HL-60 (cell line): ENCODE results near the gene B4GALT1.
"Not testable (repeated sequence)": the region's sequence is repeated elsewhere in the genome, so short reads cannot be mapped to it uniquely, and the experiment has no call there.

Experiments used
- DNase-seq, 2 experiments: peaks; one replicate each; pipeline ENCODE4 v3.0.0-alpha.2; 2010 to 2020; ENCODE audit warnings: low read depth in 1 of 2, low spot score in 1 of 2
- H3K27ac ChIP-seq: fragments of 250-450 bp; sonication (Bioruptor Pico); replicated peaks from 2 replicates; pipeline ENCODE4 v1.5.1; 2020; ENCODE audit warnings: mild to moderate bottlenecking, moderate library complexity
- H3K27me3 ChIP-seq: fragments of 250-450 bp; sonication (Bioruptor Pico); 2 replicates; pipeline ENCODE4 v1.5.1; 2021; ENCODE audit warnings: mild to moderate bottlenecking, moderate library complexity; ENCODE audit not compliant: insufficient read depth, poor library complexity, severe bottlenecking
- H3K4me3 ChIP-seq: replicated peaks from 2 replicates; pipeline ENCODE4 v1.5.1; 2011; ENCODE audit warnings: mild to moderate bottlenecking, control low read depth, low read length; ENCODE audit not compliant: insufficient read depth
- GABPA ChIP-seq: IDR thresholded peaks from 2 replicates; pipeline ENCODE4 v1.6.1; 2012; ENCODE audit warnings: low read depth
- POLR2AphosphoS5 ChIP-seq: IDR thresholded peaks from 2 replicates; pipeline ENCODE4 v1.6.1; 2012; ENCODE audit warnings: low read depth
- SPI1 ChIP-seq: IDR thresholded peaks from 2 replicates; pipeline ENCODE4 v1.6.1; 2012; ENCODE audit warnings: low read depth, mild to moderate bottlenecking, borderline replicate concordance
- TF ChIP-seq, protein P1 (sequence below): IDR thresholded peaks from one replicate; pipeline ENCODE4 v1.5.1; 2011; ENCODE audit warnings: low read length, control low read depth, inconsistent platforms; ENCODE audit not compliant: insufficient read depth
- TF ChIP-seq, protein P2 (sequence below): IDR thresholded peaks from 2 replicates; pipeline ENCODE4 v1.6.1; 2012; ENCODE audit warnings: low read depth; ENCODE audit not compliant: insufficient replicate concordance

Gene B4GALT1

DNA sequence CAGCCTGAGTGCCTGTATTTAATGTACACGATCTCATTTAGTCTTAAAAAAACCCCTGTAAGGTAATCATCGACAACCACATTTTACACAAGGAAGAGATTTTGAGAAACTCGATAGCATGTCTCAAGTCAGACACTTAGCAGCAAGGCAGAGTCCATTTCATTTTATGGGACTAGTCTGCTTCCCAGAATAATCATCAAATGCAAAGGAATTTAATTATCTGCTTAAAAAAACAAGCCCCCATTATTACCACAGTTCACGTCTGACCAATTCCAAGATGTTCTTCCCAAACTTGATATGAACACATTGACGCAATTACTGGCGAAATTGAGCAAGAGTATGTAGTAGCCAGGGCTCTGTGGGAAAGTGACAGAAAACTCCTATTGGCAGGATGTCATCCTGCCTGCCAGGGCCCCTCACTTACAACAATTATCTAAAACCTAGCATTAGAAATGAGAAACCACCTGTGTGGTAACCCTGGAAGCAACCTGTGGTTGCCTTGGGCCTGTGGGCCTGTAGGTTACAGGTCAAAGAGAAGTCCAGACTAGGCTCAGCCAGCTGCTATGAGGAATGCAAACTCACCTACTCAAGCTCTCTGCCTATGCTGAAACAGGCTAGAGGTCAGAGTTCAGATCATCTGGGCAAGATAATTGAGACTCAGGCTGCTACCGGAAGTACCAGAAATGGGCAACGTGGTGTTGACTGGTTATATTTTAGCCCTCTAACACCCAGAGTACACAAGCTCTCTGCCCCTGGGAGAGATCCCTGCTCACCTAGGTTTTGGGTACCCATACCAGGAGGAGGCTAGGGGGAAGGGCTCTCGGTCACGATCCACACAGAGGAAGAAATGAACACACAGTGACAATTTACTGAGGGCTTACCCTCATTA, 1.6 kb downstream of the B4GALT1 start:
- TF ChIP-seq GABPA (no peak), SPI1 (no peak), POLR2AphosphoS5 (no peak)
- TF ChIP-seq, protein P1, sequence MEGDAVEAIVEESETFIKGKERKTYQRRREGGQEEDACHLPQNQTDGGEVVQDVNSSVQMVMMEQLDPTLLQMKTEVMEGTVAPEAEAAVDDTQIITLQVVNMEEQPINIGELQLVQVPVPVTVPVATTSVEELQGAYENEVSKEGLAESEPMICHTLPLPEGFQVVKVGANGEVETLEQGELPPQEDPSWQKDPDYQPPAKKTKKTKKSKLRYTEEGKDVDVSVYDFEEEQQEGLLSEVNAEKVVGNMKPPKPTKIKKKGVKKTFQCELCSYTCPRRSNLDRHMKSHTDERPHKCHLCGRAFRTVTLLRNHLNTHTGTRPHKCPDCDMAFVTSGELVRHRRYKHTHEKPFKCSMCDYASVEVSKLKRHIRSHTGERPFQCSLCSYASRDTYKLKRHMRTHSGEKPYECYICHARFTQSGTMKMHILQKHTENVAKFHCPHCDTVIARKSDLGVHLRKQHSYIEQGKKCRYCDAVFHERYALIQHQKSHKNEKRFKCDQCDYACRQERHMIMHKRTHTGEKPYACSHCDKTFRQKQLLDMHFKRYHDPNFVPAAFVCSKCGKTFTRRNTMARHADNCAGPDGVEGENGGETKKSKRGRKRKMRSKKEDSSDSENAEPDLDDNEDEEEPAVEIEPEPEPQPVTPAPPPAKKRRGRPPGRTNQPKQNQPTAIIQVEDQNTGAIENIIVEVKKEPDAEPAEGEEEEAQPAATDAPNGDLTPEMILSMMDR: no peak
- H3K27me3 ChIP-seq: no peaks in the 10 kb centered on the region
- H3K4me3 ChIP-seq: peak overlapping the region; percentile 68
- peak overlapping the region; percentile 85 for H3K27ac ChIP-seq
- DNase-seq: peak; percentile 66 to 76

DNA sequence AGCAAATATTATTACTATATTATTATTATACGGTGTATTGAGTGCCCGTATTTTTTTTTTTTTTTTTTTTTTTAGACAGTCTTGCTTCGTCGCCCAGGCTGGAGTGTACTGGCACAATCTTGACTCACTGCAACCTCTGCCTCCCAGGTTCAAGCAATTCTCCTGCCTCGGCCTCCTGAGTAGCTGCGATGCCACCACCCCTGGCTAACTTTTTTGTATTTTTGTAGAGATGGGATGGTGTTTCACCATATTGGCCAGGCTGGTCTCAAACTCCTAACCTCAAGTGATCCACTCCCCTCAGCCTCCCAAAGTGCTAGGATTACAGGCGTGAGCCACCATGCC, 2.2 kb downstream of the B4GALT1 start:
- H3K4me3 ChIP-seq, DNase-seq, H3K27me3 ChIP-seq: not testable (repeated sequence)
- H3K27ac ChIP-seq: peak overlapping the region; percentile 85

DNA sequence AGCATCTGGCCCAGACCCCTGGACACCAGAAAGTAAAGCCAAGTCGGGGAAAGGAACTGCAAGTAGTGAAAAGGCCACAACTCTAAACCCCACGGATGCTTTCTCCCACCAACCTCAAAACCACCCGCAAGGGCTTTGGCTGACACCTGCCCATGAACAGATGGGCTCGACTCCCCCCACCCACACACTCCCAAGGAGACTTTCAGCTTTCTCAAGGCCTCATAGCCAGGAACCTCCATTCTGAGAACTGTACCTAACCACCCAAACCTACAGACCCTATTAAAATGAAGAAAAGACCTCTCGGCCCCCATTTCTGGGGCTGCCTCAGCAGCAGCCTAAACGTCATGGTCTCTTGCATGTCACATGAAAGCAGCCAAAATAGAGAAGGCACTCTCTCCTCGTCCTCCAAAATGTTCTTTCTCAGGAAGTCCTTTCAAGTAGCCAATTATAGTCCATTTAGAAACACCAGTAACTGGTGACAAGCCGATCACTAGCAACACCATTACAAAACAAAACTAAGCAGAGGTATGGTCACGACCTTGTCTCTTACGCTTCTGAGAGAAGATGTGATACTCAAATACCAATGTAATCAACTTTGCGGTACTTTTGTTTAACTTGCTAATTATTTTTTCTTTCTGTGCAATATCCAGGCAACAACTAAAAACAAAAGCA, 2.9 kb downstream of the B4GALT1 start:
- Histone ChIP-seq H3K27ac (peak overlapping the region; percentile 85), H3K4me3 (no peak overlapping the region), H3K27me3 (no peaks in the 10 kb centered on the region)
- TF ChIP-seq, protein P2, sequence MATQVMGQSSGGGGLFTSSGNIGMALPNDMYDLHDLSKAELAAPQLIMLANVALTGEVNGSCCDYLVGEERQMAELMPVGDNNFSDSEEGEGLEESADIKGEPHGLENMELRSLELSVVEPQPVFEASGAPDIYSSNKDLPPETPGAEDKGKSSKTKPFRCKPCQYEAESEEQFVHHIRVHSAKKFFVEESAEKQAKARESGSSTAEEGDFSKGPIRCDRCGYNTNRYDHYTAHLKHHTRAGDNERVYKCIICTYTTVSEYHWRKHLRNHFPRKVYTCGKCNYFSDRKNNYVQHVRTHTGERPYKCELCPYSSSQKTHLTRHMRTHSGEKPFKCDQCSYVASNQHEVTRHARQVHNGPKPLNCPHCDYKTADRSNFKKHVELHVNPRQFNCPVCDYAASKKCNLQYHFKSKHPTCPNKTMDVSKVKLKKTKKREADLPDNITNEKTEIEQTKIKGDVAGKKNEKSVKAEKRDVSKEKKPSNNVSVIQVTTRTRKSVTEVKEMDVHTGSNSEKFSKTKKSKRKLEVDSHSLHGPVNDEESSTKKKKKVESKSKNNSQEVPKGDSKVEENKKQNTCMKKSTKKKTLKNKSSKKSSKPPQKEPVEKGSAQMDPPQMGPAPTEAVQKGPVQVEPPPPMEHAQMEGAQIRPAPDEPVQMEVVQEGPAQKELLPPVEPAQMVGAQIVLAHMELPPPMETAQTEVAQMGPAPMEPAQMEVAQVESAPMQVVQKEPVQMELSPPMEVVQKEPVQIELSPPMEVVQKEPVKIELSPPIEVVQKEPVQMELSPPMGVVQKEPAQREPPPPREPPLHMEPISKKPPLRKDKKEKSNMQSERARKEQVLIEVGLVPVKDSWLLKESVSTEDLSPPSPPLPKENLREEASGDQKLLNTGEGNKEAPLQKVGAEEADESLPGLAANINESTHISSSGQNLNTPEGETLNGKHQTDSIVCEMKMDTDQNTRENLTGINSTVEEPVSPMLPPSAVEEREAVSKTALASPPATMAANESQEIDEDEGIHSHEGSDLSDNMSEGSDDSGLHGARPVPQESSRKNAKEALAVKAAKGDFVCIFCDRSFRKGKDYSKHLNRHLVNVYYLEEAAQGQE: no peak
- TF ChIP-seq POLR2AphosphoS5 (no peak), SPI1 (no peak), GABPA (no peak)
- TF ChIP-seq, protein P1: no peak
- no peak for DNase-seq

DNA sequence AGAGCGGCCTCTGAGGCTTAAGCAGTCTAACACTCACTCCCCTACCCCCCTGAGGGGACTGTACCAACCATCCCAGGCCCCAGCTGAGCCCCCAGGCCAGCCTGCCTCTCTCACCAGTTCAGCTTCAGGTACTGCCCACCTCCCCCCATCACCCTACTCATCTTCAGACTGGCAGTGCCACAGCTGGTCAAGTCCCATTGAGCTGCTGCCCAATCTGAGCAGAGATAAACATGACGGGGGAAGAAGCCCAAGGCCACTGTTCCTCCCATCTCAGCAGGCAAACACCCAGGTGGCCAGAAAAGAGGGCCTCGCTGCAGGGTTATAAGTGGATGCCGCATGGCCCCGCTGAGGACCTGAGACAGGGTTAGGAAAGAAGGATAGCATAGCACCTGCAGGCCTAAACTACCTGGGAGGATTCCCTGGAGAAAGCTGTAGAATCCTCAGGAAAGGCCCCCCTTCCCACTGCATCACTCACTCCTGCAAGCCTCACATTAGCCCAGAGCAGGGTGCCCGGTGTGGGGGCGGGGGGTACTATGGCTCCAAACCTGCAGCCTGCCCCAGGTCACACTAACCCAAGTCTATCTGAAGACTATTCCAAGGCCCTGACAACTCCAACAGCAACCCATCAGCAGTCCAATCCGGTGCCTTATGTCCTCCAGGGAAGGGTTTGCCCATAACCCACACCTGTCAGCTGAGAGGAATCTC, 3.6 kb downstream of the B4GALT1 start:
- TF ChIP-seq, protein P2: no peak
- TF ChIP-seq SPI1: no peak
- no peak for TF ChIP-seq GABPA
- TF ChIP-seq, protein P1: no peak
- TF ChIP-seq POLR2AphosphoS5: no peak
- Histone ChIP-seq H3K27me3 (no peaks in the 10 kb centered on the region), H3K4me3 (no peak overlapping the region), H3K27ac (no peak overlapping the region)
- no peak for DNase-seq
